ENCODE data around the gene CEMIP. TPM values are rescaled to one million over a fixed set of nuclear protein-coding genes. Genes with fewer than 3 reads are reported as not detected.
"Not testable (repeated sequence)": the region's sequence is repeated elsewhere in the genome, so short reads cannot be mapped to it uniquely, and the experiment has no call there.

The CEMIP gene
- total RNA-seq, 1 experiment from 2014 or later, result 3.5 TPM

DNA sequence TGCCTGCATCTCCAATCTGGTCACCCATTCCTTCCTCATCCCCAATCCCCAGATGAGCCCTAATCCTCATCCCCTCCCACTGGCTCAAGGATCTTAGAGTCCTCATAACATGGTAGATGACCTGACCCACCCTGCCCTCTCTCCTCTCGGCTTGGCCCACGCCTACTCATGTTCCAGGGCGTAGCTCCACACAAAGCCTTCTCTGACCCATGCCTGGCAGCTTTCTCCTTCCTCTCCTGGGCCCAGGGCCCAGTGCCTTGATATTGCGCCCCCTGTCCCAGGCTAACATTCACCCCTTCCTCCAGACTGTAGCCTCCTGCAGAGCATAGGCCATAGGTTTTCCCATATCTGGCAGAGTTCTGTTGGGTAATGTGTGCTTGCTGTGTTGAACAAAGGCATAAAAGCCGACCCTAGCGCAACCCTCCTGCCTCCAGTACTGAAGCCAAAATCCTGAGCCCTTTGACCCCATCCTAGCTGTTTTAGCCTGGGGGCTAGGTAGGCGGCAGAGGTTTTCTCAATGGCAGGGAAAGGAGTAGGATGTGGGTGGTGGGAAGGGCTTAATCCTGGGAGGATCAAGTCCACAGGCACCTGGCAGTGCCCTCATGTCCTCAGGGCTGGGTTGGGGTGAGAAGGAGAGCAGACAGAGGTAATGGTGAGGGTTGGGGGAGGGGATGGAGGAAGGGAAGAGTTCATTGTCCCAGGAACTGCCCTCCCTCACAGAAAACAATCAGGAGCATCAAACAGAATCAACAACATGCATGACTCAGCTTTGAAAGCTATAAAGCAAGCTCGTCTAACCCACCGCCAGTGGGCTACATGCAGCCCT lies 175.0 kb downstream of the CEMIP start:
- ATAC-seq (no peak), DNase-seq (ENCODE audit: low read depth, low spot score) (no peak)
- no peaks in the 10 kb centered on the region for H4K20me1 ChIP-seq (ENCODE audit: insufficient read depth)
- H3K36me3 ChIP-seq (ENCODE audit: control insufficient read depth in 1 of 2, insufficient read depth in 2 of 2, low read length in 2 of 2), result peaks cover 0 to 3% of the 10 kb centered on the region in 2 experiments; a peak in 1 of 4 replicates
- no peak overlapping the region; the same call in 1 of the 2 replicates for H3K27ac ChIP-seq (ENCODE audit: low read depth, low read length)
- H3K4me2 ChIP-seq (ENCODE audit: low read length), result peak overlapping the region; percentile 75
- ChIA-PET RAD21 (ENCODE audit: low non-redundant PET in 1 of 2, low total read pairs in 2 of 2, uncharacterized antibody in 2 of 2, unreplicated experiment in 2 of 2) (no interaction called here), POLR2A (no interaction called here), CTCF (interaction anchor here (1.3 kb wide), 1 partner anchor 16 kb away, joined by 5 read pairs; no protein-coding TSS in a partner anchor)
- no peak overlapping the region for H2AFZ ChIP-seq (ENCODE audit: low read depth, low read length, poor library complexity, severe bottlenecking)
- H3K9ac ChIP-seq (ENCODE audit: low read length), result no peak overlapping the region
- H3K4me1 ChIP-seq (ENCODE audit: control insufficient read depth in 1 of 2, insufficient read depth in 2 of 2, low read length in 2 of 2), result peaks cover 37 to 44% of the 10 kb centered on the region in 2 experiments
- no peaks in the 10 kb centered on the region for H3K79me2 ChIP-seq (ENCODE audit: insufficient read depth, low read length)
- no peak overlapping the region for H3K4me3 ChIP-seq (replicated peaks in 1 of 2; ENCODE audit: low read depth in 1 of 2, low read length in 2 of 2)
- H3K9me3 ChIP-seq (ENCODE audit: control insufficient read depth in 1 of 2, insufficient read depth in 1 of 2, low read depth in 1 of 2, low read length in 2 of 2), result no peaks in the 10 kb centered on the region
- TF ChIP-seq EZH2 (IDR thresholded peaks at IDR 0.05), result no peak
- no peak for TF ChIP-seq CEBPB (IDR thresholded peaks at IDR 0.05; ENCODE audit: low read depth)
- TF ChIP-seq FOSL1 (IDR thresholded peaks at IDR 0.05; ENCODE audit: low read depth), result no peak
- intact Hi-C loops (cut with micrococcal nuclease), result no loop called here
- H3K27me3 ChIP-seq (ENCODE audit: insufficient read depth, low read length), result no peaks in the 10 kb centered on the region
- no peaks in the 10 kb centered on the region for H3K9me2 ChIP-seq (ENCODE audit: insufficient read depth)
- no TSS peak for BruUV-seq (replicated peaks)

DNA sequence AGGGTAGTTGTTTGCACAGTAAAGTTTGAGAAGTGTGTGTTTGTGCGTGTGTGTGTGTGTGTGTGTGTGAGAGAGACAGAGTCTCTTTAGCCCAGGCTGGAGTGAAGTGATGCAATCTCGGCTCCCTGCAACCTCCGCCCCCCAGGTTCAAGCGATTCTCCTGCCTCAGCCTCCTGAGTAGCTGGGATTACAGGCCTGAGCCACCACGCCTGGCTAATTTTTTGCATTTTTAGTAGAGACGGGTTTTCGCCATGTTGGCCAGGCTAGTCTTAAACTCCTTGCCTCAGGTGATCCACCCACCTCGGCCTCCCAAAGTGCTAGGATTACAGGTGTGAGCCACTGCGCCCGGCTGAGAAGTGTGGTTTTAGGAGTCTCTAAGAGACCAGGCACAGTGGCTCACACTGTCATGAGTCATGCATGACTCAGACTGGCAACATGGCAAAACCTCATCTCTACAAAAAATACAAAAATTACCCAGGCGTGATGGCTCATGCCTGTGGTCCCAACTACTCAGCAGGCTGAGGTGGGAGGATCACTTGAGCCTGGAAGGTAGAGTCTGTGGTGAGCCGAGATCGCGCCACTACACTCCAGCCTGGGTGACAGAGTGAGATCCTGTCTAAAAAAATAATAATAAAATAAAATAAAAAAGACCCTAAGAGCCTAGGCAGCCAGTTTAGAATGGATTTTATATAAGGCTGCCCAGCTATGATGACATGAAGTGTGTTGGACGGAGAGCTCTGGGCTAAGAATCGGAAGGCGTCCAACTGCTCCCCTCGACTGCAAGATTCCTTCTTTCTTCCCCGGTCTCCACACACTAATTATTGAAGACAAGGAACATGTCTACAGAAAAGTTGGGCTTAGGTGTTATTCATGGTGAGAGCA lies 176.6 kb downstream of the CEMIP start:
- H4K20me1 ChIP-seq (ENCODE audit: insufficient read depth); H3K9me3 ChIP-seq (ENCODE audit: control insufficient read depth in 1 of 2, insufficient read depth in 1 of 2, low read depth in 1 of 2, low read length in 2 of 2); H3K9me2 ChIP-seq (ENCODE audit: insufficient read depth); BruUV-seq (replicated peaks); H3K36me3 ChIP-seq (ENCODE audit: control insufficient read depth in 1 of 2, insufficient read depth in 2 of 2, low read length in 2 of 2); H3K79me2 ChIP-seq (ENCODE audit: insufficient read depth, low read length); RAD21 ChIA-PET (ENCODE audit: low non-redundant PET in 1 of 2, low total read pairs in 2 of 2, uncharacterized antibody in 2 of 2, unreplicated experiment in 2 of 2); H2AFZ ChIP-seq (ENCODE audit: low read depth, low read length, poor library complexity, severe bottlenecking); H3K27me3 ChIP-seq (ENCODE audit: insufficient read depth, low read length): not testable (repeated sequence)
- peak overlapping the region; percentile 43 for H3K9ac ChIP-seq (ENCODE audit: low read length)
- peak overlapping the region; percentile 36 to 37 for H3K4me3 ChIP-seq (replicated peaks in 1 of 2; ENCODE audit: low read depth in 1 of 2, low read length in 2 of 2)
- ChIA-PET POLR2A (interaction anchor here (0.7 kb wide), 3 partner anchors 13 to 156 kb away, joined by 3 to 5 read pairs (median 3); no protein-coding TSS in a partner anchor), CTCF (interaction anchor here (1.3 to 2.0 kb wide), 2 partner anchors 14 kb away, joined by 5 to 6 read pairs; no protein-coding TSS in a partner anchor)
- ATAC-seq, result peak; percentile 97
- intact Hi-C loops (cut with micrococcal nuclease), result loop anchor here (1.0 kb wide), 1 partner anchor 44 kb away; the partner anchor contains the start of gene TLNRD1
- H3K27ac ChIP-seq (ENCODE audit: low read depth, low read length), result peak overlapping the region; percentile 64
- H3K4me1 ChIP-seq (ENCODE audit: control insufficient read depth in 1 of 2, insufficient read depth in 2 of 2, low read length in 2 of 2), result peaks cover 37 to 44% of the 10 kb centered on the region in 2 experiments
- peak overlapping the region; percentile 75 for H3K4me2 ChIP-seq (ENCODE audit: low read length)
- peak; percentile 95 for DNase-seq (ENCODE audit: low read depth, low spot score)
- TF ChIP-seq EGR1 (IDR thresholded peaks at IDR 0.05; ENCODE audit: low read depth), result peak; percentile 74
- peak; percentile 25; the same call in 1 of the 2 replicates for TF ChIP-seq RAD21 (IDR thresholded peaks at IDR 0.05; ENCODE audit: low read depth)
- TF ChIP-seq CBX3 (IDR thresholded peaks at IDR 0.05; ENCODE audit: low read depth), result peak; percentile 94
- TF ChIP-seq, protein P1, sequence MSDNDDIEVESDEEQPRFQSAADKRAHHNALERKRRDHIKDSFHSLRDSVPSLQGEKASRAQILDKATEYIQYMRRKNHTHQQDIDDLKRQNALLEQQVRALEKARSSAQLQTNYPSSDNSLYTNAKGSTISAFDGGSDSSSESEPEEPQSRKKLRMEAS (IDR thresholded peaks at IDR 0.05), result peak; percentile 84
- TF ChIP-seq POLR2AphosphoS5 (IDR thresholded peaks at IDR 0.05; ENCODE audit: low read depth, low read length), result peak; percentile 33; the same call in 1 of the 2 replicates
- TF ChIP-seq, protein P2, sequence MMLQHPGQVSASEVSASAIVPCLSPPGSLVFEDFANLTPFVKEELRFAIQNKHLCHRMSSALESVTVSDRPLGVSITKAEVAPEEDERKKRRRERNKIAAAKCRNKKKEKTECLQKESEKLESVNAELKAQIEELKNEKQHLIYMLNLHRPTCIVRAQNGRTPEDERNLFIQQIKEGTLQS (IDR thresholded peaks at IDR 0.05), result peak; percentile 38; the same call in 1 of the 2 replicates
- TF ChIP-seq SRF (IDR thresholded peaks at IDR 0.05; ENCODE audit: low read depth), result peak; percentile 62
- peak; percentile 83 for TF ChIP-seq SP1 (IDR thresholded peaks at IDR 0.05; ENCODE audit: low read depth)
- TF ChIP-seq CEBPB (IDR thresholded peaks at IDR 0.05; ENCODE audit: low read depth), result peak; percentile 74
- TF ChIP-seq SIN3A (IDR thresholded peaks at IDR 0.05; ENCODE audit: low read depth), result peak; percentile 52
- peak; percentile 98 for TF ChIP-seq JUND (IDR thresholded peaks at IDR 0.05)
- TF ChIP-seq FOSL1 (IDR thresholded peaks at IDR 0.05; ENCODE audit: low read depth), result peak; percentile 99

Measured in HCT116 (cell line).